ENCODE measurements around the gene CYP2S1. TPM values are rescaled to one million over a fixed set of nuclear protein-coding genes. Genes with fewer than 3 reads are reported as not detected.
"Not testable (repeated sequence)": the region's sequence is repeated elsewhere in the genome, so short reads cannot be mapped to it uniquely, and the experiment has no call there.

CYP2S1 gene, protein sequence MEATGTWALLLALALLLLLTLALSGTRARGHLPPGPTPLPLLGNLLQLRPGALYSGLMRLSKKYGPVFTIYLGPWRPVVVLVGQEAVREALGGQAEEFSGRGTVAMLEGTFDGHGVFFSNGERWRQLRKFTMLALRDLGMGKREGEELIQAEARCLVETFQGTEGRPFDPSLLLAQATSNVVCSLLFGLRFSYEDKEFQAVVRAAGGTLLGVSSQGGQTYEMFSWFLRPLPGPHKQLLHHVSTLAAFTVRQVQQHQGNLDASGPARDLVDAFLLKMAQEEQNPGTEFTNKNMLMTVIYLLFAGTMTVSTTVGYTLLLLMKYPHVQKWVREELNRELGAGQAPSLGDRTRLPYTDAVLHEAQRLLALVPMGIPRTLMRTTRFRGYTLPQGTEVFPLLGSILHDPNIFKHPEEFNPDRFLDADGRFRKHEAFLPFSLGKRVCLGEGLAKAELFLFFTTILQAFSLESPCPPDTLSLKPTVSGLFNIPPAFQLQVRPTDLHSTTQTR
- 15.3 TPM for polyA plus RNA-seq (2013, experiment 1 of 4)
- polyA plus RNA-seq (2013, experiment 2 of 4), result 18.9 TPM
- 14.9 TPM for polyA plus RNA-seq (2013, experiment 3 of 4)
- 14.8 TPM for polyA plus RNA-seq (2013, experiment 4 of 4)

DNA sequence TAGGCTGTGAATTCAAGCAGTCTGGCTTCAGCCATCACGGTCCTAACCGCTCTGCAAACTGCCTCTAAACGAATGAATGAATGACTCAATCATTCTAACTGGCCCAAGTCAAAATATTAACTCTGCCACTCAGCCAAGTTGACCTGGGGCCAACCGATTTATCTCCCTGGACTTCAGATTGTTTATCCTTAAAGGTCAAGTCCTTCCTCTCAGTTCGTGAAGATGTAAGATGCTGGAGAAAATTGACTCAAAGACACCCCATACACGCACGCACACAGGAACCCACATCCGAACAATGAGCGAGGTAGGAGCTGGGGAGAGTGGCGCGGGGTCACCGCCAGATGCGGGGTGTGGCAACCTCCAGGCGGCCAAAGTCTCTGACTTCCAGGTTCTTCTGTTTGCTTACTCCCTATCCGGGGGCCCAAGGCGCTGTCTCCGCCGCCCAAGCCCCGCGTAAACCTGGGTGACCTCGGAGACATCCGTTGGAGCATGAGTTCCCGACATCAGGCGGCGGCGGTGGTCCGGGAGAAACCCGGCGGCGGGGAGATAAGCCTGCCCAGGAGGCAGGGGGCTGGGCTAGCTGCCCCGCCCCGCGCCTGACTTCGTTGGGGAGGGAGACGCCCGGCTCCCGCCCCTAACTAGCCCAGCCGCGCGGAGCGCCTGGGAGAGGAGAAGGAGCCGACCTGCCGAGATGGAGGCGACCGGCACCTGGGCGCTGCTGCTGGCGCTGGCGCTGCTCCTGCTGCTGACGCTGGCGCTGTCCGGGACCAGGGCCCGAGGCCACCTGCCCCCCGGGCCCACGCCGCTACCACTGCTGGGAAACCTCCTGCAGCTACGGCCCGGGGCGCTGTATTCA lies at the start of gene CYP2S1:
CYP2S1 (plus strand) TSS at position 646 of the 856 bp plus-strand sequence; CDS start at position 692, 46 bp downstream.
- Histone ChIP-seq H3K27ac (ENCODE audit: insufficient read depth, low read depth, low read length, poor library complexity, severe bottlenecking) (no peak within 1 kb of the TSS), H3K36me3 (ENCODE audit: control insufficient read depth, insufficient read depth, low read length) (no peaks in the 10 kb centered on the region), H3K4me3 (ENCODE audit: insufficient read depth, low read depth, low read length) (peak within 1 kb of the TSS; percentile 66), H3K4me1 (ENCODE audit: control insufficient read depth, insufficient read depth, low read length) (peaks cover 6% of the 10 kb centered on the region), H3K27me3 (ENCODE audit: control insufficient read depth, insufficient read depth, low read length, poor library complexity, severe bottlenecking) (peaks cover 22% of the 10 kb centered on the region), H3K9me3 (ENCODE audit: control insufficient read depth, low read length) (no peaks in the 10 kb centered on the region)
- 2% methylated on average over 58 of the region's 58 CpGs for WGBS, 2 experiments

DNA sequence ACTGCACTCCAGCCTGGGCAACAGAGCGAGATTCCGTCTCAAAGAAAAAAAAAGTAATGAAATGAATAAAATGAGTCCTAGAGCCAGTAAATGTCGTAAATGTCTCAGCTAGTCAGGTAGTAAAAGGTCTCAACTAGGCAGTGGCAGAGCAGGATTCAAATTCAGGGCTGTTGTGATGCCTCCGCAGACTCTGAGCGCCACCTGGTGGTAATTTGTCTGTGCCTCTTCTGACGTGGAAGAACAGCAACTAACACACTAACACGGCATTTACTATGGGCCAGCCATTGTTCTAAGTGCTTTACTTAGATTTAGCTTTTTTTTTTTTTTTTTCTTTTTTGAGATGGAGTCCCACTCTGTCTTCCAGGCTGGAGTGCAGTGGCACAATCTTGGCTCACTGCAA lies 48.6 kb upstream of the CYP2S1 start:
- no peaks in the 10 kb centered on the region for H3K9me3 ChIP-seq (ENCODE audit: control insufficient read depth, low read length)
- no peaks in the 10 kb centered on the region for H3K4me1 ChIP-seq (ENCODE audit: control insufficient read depth, insufficient read depth, low read length)
- H3K27me3 ChIP-seq (ENCODE audit: control insufficient read depth, insufficient read depth, low read length, poor library complexity, severe bottlenecking), result no peaks in the 10 kb centered on the region
- H3K27ac ChIP-seq (ENCODE audit: insufficient read depth, low read depth, low read length, poor library complexity, severe bottlenecking), result no peak overlapping the region
- no peaks in the 10 kb centered on the region for H3K36me3 ChIP-seq (ENCODE audit: control insufficient read depth, insufficient read depth, low read length)
- WGBS, 2 experiments, result 50 to 57% methylated on average over 7 of the region's 7 CpGs
- H3K4me3 ChIP-seq (ENCODE audit: insufficient read depth, low read depth, low read length), result no peak overlapping the region

GRCh38 chr19:41149831-41150230 lies 43.2 kb upstream of the CYP2S1 start:
- Histone ChIP-seq H3K36me3 (ENCODE audit: control insufficient read depth, insufficient read depth, low read length) (no peaks in the 10 kb centered on the region), H3K4me3 (ENCODE audit: insufficient read depth, low read depth, low read length) (no peak overlapping the region), H3K4me1 (ENCODE audit: control insufficient read depth, insufficient read depth, low read length) (no peaks in the 10 kb centered on the region), H3K27me3 (ENCODE audit: control insufficient read depth, insufficient read depth, low read length, poor library complexity, severe bottlenecking) (no peaks in the 10 kb centered on the region), H3K9me3 (ENCODE audit: control insufficient read depth, low read length) (no peaks in the 10 kb centered on the region), H3K27ac (ENCODE audit: insufficient read depth, low read depth, low read length, poor library complexity, severe bottlenecking) (no peak overlapping the region)
- 84 to 91% methylated on average over 2 of the region's 2 CpGs for WGBS, 2 experiments

DNA sequence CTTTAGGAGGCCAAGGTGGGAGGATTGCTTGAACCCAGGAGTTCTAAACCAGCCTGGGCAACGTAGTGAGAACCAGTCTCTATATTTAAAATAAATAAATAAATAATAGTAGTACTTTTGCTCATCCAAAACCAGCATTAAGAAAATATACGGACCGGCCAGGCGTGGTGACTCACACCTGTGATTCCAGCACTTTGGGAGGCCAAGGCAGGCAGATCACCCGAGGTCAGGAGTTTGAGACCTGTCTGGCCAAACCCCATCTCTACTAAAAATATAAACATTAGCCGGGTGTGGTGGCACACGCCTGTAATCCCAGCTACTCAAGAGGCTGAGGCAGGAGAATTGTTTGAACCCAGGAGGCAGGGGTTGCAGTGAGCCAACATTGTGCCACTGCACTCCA lies 42.0 kb upstream of the CYP2S1 start:
- not testable (repeated sequence) for H3K27me3 ChIP-seq (ENCODE audit: control insufficient read depth, insufficient read depth, low read length, poor library complexity, severe bottlenecking); H3K4me1 ChIP-seq (ENCODE audit: control insufficient read depth, insufficient read depth, low read length); H3K4me3 ChIP-seq (ENCODE audit: insufficient read depth, low read depth, low read length); H3K36me3 ChIP-seq (ENCODE audit: control insufficient read depth, insufficient read depth, low read length); H3K27ac ChIP-seq (ENCODE audit: insufficient read depth, low read depth, low read length, poor library complexity, severe bottlenecking); H3K9me3 ChIP-seq (ENCODE audit: control insufficient read depth, low read length)
- 90 to 91% methylated on average over 6 to 7 of the region's 7 CpGs for WGBS, 2 experiments

DNA sequence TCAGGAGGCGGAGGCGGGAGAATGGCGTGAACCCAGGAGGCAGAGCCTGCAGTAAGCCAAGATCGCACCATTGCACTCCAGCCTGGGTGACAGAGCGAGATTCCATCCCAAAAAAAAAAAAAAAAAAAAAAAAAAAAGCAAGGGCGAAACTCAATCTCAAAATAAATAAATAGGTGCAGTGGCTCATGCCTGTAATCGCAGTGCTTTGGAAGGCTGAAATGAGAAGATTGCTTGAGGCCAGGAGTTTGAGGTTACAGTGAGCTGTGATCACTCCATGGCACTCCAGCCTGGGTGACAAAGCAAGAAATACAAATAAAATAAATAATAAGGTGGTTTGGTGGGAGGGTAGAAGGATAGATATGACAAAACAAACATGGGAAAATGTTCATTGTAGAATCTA lies 39.0 kb upstream of the CYP2S1 start:
- no peaks in the 10 kb centered on the region for H3K4me1 ChIP-seq (ENCODE audit: control insufficient read depth, insufficient read depth, low read length)
- WGBS, 2 experiments, result 89 to 90% methylated on average over 7 of the region's 7 CpGs
- H3K27me3 ChIP-seq (ENCODE audit: control insufficient read depth, insufficient read depth, low read length, poor library complexity, severe bottlenecking), result no peaks in the 10 kb centered on the region
- no peak overlapping the region for H3K27ac ChIP-seq (ENCODE audit: insufficient read depth, low read depth, low read length, poor library complexity, severe bottlenecking)
- no peaks in the 10 kb centered on the region for H3K9me3 ChIP-seq (ENCODE audit: control insufficient read depth, low read length)
- H3K36me3 ChIP-seq (ENCODE audit: control insufficient read depth, insufficient read depth, low read length), result no peaks in the 10 kb centered on the region
- no peak overlapping the region for H3K4me3 ChIP-seq (ENCODE audit: insufficient read depth, low read depth, low read length)

DNA sequence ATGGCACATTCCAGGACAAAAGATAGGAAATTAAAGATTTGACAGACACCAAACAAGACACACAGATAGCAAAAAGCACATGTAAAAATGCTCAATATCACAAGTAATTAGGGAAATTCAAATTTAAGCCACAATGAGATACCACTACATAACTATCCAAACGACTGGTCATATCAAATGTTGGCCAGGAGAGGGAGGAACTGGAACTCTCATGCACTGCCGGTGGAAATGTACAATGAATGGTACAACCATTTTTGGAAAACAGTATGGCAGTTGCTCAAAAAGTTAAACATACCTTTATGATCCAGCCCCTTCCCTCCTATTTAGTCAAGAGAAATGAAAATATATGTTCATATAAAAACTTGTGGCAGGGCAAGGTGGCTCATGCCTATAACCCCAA lies 36.8 kb upstream of the CYP2S1 start:
- H3K27ac ChIP-seq (ENCODE audit: insufficient read depth, low read depth, low read length, poor library complexity, severe bottlenecking), result no peak overlapping the region
- no peaks in the 10 kb centered on the region for H3K36me3 ChIP-seq (ENCODE audit: control insufficient read depth, insufficient read depth, low read length)
- H3K4me3 ChIP-seq (ENCODE audit: insufficient read depth, low read depth, low read length), result no peak overlapping the region
- H3K9me3 ChIP-seq (ENCODE audit: control insufficient read depth, low read length), result no peaks in the 10 kb centered on the region
- 91 to 100% methylated on average over 2 of the region's 2 CpGs for WGBS, 2 experiments
- H3K27me3 ChIP-seq (ENCODE audit: control insufficient read depth, insufficient read depth, low read length, poor library complexity, severe bottlenecking), result no peaks in the 10 kb centered on the region
- H3K4me1 ChIP-seq (ENCODE audit: control insufficient read depth, insufficient read depth, low read length), result no peaks in the 10 kb centered on the region

DNA sequence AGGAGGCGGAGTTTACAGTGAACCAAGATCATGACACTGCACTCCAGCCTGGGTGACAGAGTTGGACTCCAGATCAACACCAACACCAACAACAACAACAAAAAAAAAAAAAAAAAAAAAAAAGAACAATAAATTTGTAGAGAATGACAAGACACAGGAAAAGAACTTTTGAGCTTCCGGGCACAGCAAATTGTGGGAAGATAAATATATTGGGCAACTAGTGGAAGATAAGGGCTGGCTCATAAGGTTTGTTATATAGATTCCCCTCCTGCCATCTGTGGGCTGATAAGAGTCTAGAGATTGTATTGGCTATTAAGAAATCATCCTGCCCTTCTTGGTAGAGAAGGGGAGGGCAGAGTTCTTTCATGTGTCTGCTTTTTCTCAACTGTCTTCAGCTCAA lies 33.1 kb upstream of the CYP2S1 start:
- 91 to 96% methylated on average over 2 of the region's 2 CpGs for WGBS, 2 experiments
- H3K27me3 ChIP-seq (ENCODE audit: control insufficient read depth, insufficient read depth, low read length, poor library complexity, severe bottlenecking), result no peaks in the 10 kb centered on the region
- H3K4me1 ChIP-seq (ENCODE audit: control insufficient read depth, insufficient read depth, low read length), result no peaks in the 10 kb centered on the region
- H3K27ac ChIP-seq (ENCODE audit: insufficient read depth, low read depth, low read length, poor library complexity, severe bottlenecking), result no peak overlapping the region
- no peaks in the 10 kb centered on the region for H3K36me3 ChIP-seq (ENCODE audit: control insufficient read depth, insufficient read depth, low read length)
- no peaks in the 10 kb centered on the region for H3K9me3 ChIP-seq (ENCODE audit: control insufficient read depth, low read length)
- no peak overlapping the region for H3K4me3 ChIP-seq (ENCODE audit: insufficient read depth, low read depth, low read length)

- H3K9me3 ChIP-seq (ENCODE audit: control insufficient read depth, low read length), result no peaks in the 10 kb centered on the region
- no peak overlapping the region for H3K27ac ChIP-seq (ENCODE audit: insufficient read depth, low read depth, low read length, poor library complexity, severe bottlenecking)
- H3K4me3 ChIP-seq (ENCODE audit: insufficient read depth, low read depth, low read length), result no peak overlapping the region
- no peaks in the 10 kb centered on the region for H3K36me3 ChIP-seq (ENCODE audit: control insufficient read depth, insufficient read depth, low read length)
- 93 to 99% methylated on average over 4 to 5 of the region's 5 CpGs for WGBS, 2 experiments
- H3K27me3 ChIP-seq (ENCODE audit: control insufficient read depth, insufficient read depth, low read length, poor library complexity, severe bottlenecking), result no peaks in the 10 kb centered on the region
- no peaks in the 10 kb centered on the region for H3K4me1 ChIP-seq (ENCODE audit: control insufficient read depth, insufficient read depth, low read length)
Measured at GRCh38 chr19:41161903-41162302, 31.1 kb upstream of the CYP2S1 start.

GRCh38 chr19:41166944-41167804 lies 25.8 kb upstream of the CYP2S1 start:
- Histone ChIP-seq H3K36me3 (ENCODE audit: control insufficient read depth, insufficient read depth, low read length) (no peaks in the 10 kb centered on the region), H3K27ac (ENCODE audit: insufficient read depth, low read depth, low read length, poor library complexity, severe bottlenecking) (no peak overlapping the region), H3K27me3 (ENCODE audit: control insufficient read depth, insufficient read depth, low read length, poor library complexity, severe bottlenecking) (no peaks in the 10 kb centered on the region), H3K9me3 (ENCODE audit: control insufficient read depth, low read length) (no peaks in the 10 kb centered on the region), H3K4me3 (ENCODE audit: insufficient read depth, low read depth, low read length) (no peak overlapping the region), H3K4me1 (ENCODE audit: control insufficient read depth, insufficient read depth, low read length) (no peaks in the 10 kb centered on the region)
- WGBS, 2 experiments, result 91 to 95% methylated on average over 14 of the region's 14 CpGs
